Gastroesophageal sphincter (tissue), 3 donors: ENCODE measurements around the gene LDB2.

ENCODE experiments used
- CTCF ChIP-seq, 4 experiments: fragments of 200-600 bp in 2 of 4; fragments of 450-650 bp in 2 of 4; sonication (generic) in 1 of 4; IDR thresholded peaks; one replicate each; pipeline ENCODE4 v1.5.1; 2017 to 2019; ENCODE audit warnings: antibody characterized with exemption in 4 of 4, mild to moderate bottlenecking in 2 of 4, moderate library complexity in 2 of 4
- POLR2AphosphoS5 ChIP-seq: sonication (generic); formaldehyde crosslinking; IDR thresholded peaks from one replicate; pipeline ENCODE4 v1.6.1; 2017; ENCODE audit warnings: antibody characterized with exemption

- no peak for TF ChIP-seq CTCF (IDR thresholded peaks at IDR 0.05)
- no peak for TF ChIP-seq POLR2AphosphoS5
Observed at GRCh38 chr4:16682975-16683374, 215.5 kb downstream of the LDB2 start.
